A673 (cell line): ENCODE measurements around the gene DGKZ. TPM values are rescaled to one million over a fixed set of nuclear protein-coding genes. Genes with fewer than 3 reads are reported as not detected.
A peak's percentile ranks its signal among the peaks of the same experiment; 100 is the strongest.

Experiments used
- BruUV-seq: library from RNA; stranded (reverse); fragments of 400-500 nt; replicated peaks from 2 replicates; lab custom pipeline; 2021; lab: Mats Ljungman, UMichigan
- CTCF ChIA-PET: fragments of 300-600 bp; sonication (Branson Sonifier 250); formaldehyde crosslinking; loops from one replicate; lab custom pipeline; 2022; ENCODE audit warnings: antibody characterized with exemption; lab: Charles Lee
- POLR2A ChIA-PET: fragments of 300-600 bp; sonication (Branson Sonifier 250); formaldehyde crosslinking; loops from one replicate; lab custom pipeline; 2022; ENCODE audit warnings: antibody characterized with exemption; ENCODE audit not compliant: low non-redundant PET; lab: Charles Lee
- DNase-seq: peaks from one replicate; pipeline ENCODE4 v3.0.0-alpha.2; 2015; ENCODE audit warnings: low spot score
- H3K27ac ChIP-seq: fragments of 200-600 bp; sonication (generic); 2 replicates; pipeline ENCODE4 v1.5.1; 2016; ENCODE audit warnings: mixed run types, low read depth, mild to moderate bottlenecking, mixed read lengths, antibody characterized with exemption, low read length; ENCODE audit not compliant: poor library complexity, severe bottlenecking
- H3K27me3 ChIP-seq: fragments of 200-600 bp; sonication (generic); replicated peaks from 2 replicates; pipeline ENCODE4 v1.6.1; 2017; ENCODE audit warnings: mixed run types, low read depth, mild to moderate bottlenecking, mixed read lengths, antibody characterized with exemption, low read length; ENCODE audit not compliant: insufficient read depth, poor library complexity
- H3K36me3 ChIP-seq: fragments of 200-600 bp; sonication (generic); 2 replicates; pipeline ENCODE4 v1.6.1; 2016; ENCODE audit warnings: mixed run types, mild to moderate bottlenecking, mixed read lengths, antibody characterized with exemption, low read length; ENCODE audit not compliant: insufficient read depth, poor library complexity, severe bottlenecking
- H3K4me1 ChIP-seq: fragments of 200-600 bp; sonication (generic); 2 replicates; pipeline ENCODE4 v1.6.1; 2017; ENCODE audit warnings: mixed run types, mild to moderate bottlenecking, mixed read lengths, antibody characterized with exemption, low read length; ENCODE audit not compliant: insufficient read depth, poor library complexity, severe bottlenecking
- H3K4me3 ChIP-seq: fragments of 200-600 bp; sonication (generic); 2 replicates; pipeline ENCODE4 v1.5.1; 2016; ENCODE audit warnings: low read depth, mixed run types, mild to moderate bottlenecking, mixed read lengths, low read length; ENCODE audit not compliant: poor library complexity, severe bottlenecking
- H3K9me3 ChIP-seq: fragments of 200-600 bp; sonication (generic); 2 replicates; pipeline ENCODE4 v1.6.1; 2016; ENCODE audit warnings: mixed run types, low read depth, mild to moderate bottlenecking, mixed read lengths, antibody characterized with exemption, low read length; ENCODE audit not compliant: poor library complexity, severe bottlenecking
- EZH2 ChIP-seq: fragments of 200-600 bp; sonication (generic); IDR thresholded peaks from 2 replicates; pipeline ENCODE4 v1.6.1; 2017; ENCODE audit warnings: borderline replicate concordance, low read depth, mild to moderate bottlenecking, mixed read lengths, antibody characterized with exemption, low read length; ENCODE audit not compliant: poor library complexity, severe bottlenecking
- intact Hi-C: fragments of 100-400 bp; cut with micrococcal nuclease; formaldehyde crosslinking; loops from one replicate; pipeline ENCODE4 v1.10.0; 2022; ENCODE audit not compliant: unreplicated experiment
- total RNA-seq: library from RNA; stranded (reverse); gene quantifications from 2 replicates; pipeline ENCODE4 v1.2.3, GENCODE V29; 2021
- TF ChIP-seq, protein P1 (sequence below): fragments of 300-800, 200-600 bp; sonication (generic); conservative IDR thresholded peaks from 2 replicates; pipeline ENCODE4 v1.5.1; 2017; ENCODE audit warnings: low read depth, mild to moderate bottlenecking, antibody characterized with exemption, low read length, moderate library complexity, mixed read lengths

Gene DGKZ
- total RNA-seq, 1 experiment from 2014 or later = 145 TPM

DNA sequence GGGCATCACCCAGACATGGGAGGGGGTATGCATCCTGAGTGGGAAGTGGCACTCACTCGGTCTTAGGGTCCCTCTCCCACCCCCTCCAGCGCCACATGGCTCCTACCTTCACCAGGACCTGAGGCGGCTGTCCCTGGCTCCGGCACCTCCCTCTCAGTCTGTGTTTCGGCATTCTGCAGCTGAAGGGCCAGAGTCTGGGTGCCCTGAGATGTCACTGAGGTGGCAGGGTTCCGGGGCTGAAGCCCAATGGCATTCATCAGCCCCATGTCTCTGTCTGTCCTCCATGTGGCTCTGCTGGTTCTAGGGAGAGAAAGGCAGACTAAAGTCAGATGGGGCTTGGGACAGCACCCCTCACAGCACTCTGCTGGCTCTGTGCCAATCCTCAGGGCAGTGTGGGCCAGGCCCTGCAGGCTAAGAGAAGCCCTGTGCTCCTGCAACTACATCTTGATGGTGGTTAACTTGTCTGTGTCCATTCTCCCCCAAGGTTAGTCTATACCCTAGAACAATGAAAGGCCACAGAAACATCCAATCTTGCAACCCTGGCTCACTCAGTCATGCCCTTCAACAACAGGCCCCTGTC, 61.2 kb downstream of the DGKZ start:
- Histone ChIP-seq H3K36me3 (peaks cover 24% of the 10 kb centered on the region), H3K27ac (no peak overlapping the region), H3K9me3 (no peaks in the 10 kb centered on the region), H3K4me1 (no peaks in the 10 kb centered on the region), H3K4me3 (no peak overlapping the region), H3K27me3 (no peaks in the 10 kb centered on the region)
- no peak for DNase-seq
- BruUV-seq = no TSS peak
- POLR2A ChIA-PET = no interaction called here
- CTCF ChIA-PET = no interaction called here
- intact Hi-C loops = no loop called here
- TF ChIP-seq, protein P1, sequence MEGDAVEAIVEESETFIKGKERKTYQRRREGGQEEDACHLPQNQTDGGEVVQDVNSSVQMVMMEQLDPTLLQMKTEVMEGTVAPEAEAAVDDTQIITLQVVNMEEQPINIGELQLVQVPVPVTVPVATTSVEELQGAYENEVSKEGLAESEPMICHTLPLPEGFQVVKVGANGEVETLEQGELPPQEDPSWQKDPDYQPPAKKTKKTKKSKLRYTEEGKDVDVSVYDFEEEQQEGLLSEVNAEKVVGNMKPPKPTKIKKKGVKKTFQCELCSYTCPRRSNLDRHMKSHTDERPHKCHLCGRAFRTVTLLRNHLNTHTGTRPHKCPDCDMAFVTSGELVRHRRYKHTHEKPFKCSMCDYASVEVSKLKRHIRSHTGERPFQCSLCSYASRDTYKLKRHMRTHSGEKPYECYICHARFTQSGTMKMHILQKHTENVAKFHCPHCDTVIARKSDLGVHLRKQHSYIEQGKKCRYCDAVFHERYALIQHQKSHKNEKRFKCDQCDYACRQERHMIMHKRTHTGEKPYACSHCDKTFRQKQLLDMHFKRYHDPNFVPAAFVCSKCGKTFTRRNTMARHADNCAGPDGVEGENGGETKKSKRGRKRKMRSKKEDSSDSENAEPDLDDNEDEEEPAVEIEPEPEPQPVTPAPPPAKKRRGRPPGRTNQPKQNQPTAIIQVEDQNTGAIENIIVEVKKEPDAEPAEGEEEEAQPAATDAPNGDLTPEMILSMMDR = no peak
- no peak for TF ChIP-seq EZH2

DNA sequence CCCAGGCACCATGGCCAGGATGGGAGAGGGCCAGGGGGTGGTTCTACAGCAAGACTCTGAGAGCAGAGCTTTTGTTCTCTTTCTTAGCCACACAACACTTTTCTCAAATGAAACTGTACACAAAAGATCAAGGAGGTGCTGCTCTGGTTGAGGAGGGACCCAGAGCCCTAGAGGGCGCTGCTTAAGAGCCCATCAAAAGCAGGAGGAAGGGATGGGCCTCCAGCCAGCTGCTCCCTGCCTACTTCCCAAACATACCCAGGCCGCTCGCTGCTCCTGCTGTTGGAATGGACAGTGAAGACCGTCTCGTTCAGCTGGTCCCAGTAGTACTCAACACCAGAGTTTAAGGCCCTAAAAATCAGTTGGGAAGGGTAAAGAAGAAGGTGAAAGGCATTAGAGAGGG, 62.8 kb downstream of the DGKZ start:
- peak overlapping the region; percentile 8 for H3K27ac ChIP-seq
- no peaks in the 10 kb centered on the region for H3K27me3 ChIP-seq
- H3K4me1 ChIP-seq = peaks cover 12% of the 10 kb centered on the region
- TF ChIP-seq EZH2 = no peak
- TF ChIP-seq, protein P1 = peak; percentile 68
- intact Hi-C loops = no loop called here
- no peaks in the 10 kb centered on the region for H3K9me3 ChIP-seq
- no peak overlapping the region for H3K4me3 ChIP-seq
- BruUV-seq = no TSS peak
- ChIA-PET POLR2A (no interaction called here), CTCF (interaction anchor here (0.6 to 0.8 kb wide), 3 partner anchors 21 to 205 kb away, joined by 3 to 4 read pairs (median 3); no protein-coding TSS in a partner anchor)
- peak; percentile 46 for DNase-seq
- H3K36me3 ChIP-seq = peaks cover 21% of the 10 kb centered on the region

DNA sequence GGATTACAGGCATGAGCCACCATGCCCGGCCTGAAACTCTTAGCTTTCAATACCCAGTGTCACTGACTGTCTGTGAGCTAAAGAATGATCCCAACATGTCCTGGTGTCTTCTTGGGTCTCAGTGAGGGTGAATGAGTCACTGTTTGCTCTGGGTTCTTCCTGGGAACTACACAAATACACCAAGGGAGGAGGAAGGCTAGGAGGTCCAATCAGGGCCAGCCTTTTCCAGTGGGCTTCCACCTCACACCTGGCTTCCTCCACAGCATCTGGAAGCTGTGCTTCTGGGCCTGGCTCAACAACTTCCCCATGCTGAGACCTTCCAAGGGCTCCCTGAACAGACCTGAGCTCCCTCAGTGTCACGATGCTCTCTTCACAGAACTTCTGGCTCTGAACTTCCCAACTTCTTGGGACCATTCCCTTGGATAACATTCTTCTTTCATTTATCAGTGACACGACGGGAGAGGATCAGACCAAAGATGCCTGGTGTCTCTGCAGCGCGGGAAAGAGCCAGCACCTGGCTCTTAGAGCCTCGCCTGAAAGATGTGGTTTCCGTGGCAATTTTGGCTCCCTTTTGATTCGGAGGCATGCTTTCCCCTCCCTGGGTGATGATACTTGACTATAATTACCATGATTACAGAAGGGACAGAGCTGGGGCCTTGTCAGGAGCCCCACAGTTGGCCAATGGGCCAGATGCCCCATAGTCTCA, 66.7 kb downstream of the DGKZ start:
- POLR2A ChIA-PET = interaction anchor here (0.5 kb wide), 1 partner anchor 10 kb away, joined by 9 read pairs; no protein-coding TSS in a partner anchor
- TF ChIP-seq EZH2 = no peak
- no TSS peak for BruUV-seq
- Histone ChIP-seq H3K27ac (no peak overlapping the region), H3K9me3 (no peaks in the 10 kb centered on the region), H3K36me3 (peaks cover 12% of the 10 kb centered on the region), H3K4me1 (peaks cover 16% of the 10 kb centered on the region), H3K4me3 (no peak overlapping the region), H3K27me3 (no peaks in the 10 kb centered on the region)
- intact Hi-C loops = no loop called here
- CTCF ChIA-PET = interaction anchor here (1.4 kb wide), 1 partner anchor 22 kb away, joined by 4 read pairs; no protein-coding TSS in a partner anchor
- DNase-seq = no peak
